HEK293T (cell line): Measurements from ENCODE around the gene DUOX1.
"Not testable (repeated sequence)": the region's sequence is repeated elsewhere in the genome, so short reads cannot be mapped to it uniquely, and the experiment has no call there.

ENCODE experiments used
- CTCF ChIA-PET: fragments of 350-600 bp; formaldehyde crosslinking; extraction: SDS; loops from one replicate; lab custom pipeline; 2021; ENCODE audit warnings: antibody characterized with exemption, inconsistent platforms; lab: Yijun Ruan, JAX
- POLR2A ChIA-PET: fragments of 350-600 bp; formaldehyde crosslinking; extraction: SDS; loops from one replicate; lab custom pipeline; 2020; ENCODE audit warnings: antibody characterized with exemption, inconsistent platforms; lab: Yijun Ruan, JAX
- DNase-seq: peaks from one replicate; pipeline ENCODE4 v3.0.0; 2012; ENCODE audit warnings: mixed read lengths; ENCODE audit errors: extremely low spot score
- ARNT ChIP-seq: fragments of 450-650 bp; IDR thresholded peaks from 2 replicates; pipeline ENCODE4 v1.6.1; 2017; ENCODE audit warnings: mild to moderate bottlenecking
- BHLHE40 ChIP-seq: fragments of 450-650 bp; IDR thresholded peaks from 2 replicates; pipeline ENCODE4 v1.6.1; 2016; ENCODE audit warnings: mild to moderate bottlenecking, moderate library complexity, borderline replicate concordance
- CTBP1 ChIP-seq: fragments of 450-650 bp; IDR thresholded peaks from 2 replicates; pipeline ENCODE4 v1.6.1; 2016; ENCODE audit warnings: borderline replicate concordance
- ELF4 ChIP-seq: fragments of 450-650 bp; IDR thresholded peaks from 2 replicates; pipeline ENCODE4 v1.6.1; 2017; ENCODE audit warnings: antibody characterized with exemption
- FOXA1 ChIP-seq: fragments of 450-650 bp; IDR thresholded peaks from 2 replicates; pipeline ENCODE4 v1.6.1; 2016; ENCODE audit warnings: mild to moderate bottlenecking
- FOXK2 ChIP-seq: fragments of 450-650 bp; IDR thresholded peaks from 2 replicates; pipeline ENCODE4 v1.6.1; 2016; ENCODE audit warnings: mild to moderate bottlenecking
- FOXM1 ChIP-seq: fragments of 450-650 bp; IDR thresholded peaks from 2 replicates; pipeline ENCODE4 v1.6.1; 2017; ENCODE audit warnings: mild to moderate bottlenecking, borderline replicate concordance
- HDGF ChIP-seq: fragments of 450-650 bp; IDR thresholded peaks from 2 replicates; pipeline ENCODE4 v1.6.1; 2017; ENCODE audit warnings: antibody characterized with exemption, borderline replicate concordance
- L3MBTL2 ChIP-seq: fragments of 450-650 bp; conservative IDR thresholded peaks from 2 replicates; pipeline ENCODE4 v1.6.1; 2016; ENCODE audit warnings: mild to moderate bottlenecking
- LEF1 ChIP-seq: fragments of 450-650 bp; IDR thresholded peaks from 2 replicates; pipeline ENCODE4 v1.6.1; 2017; ENCODE audit warnings: mild to moderate bottlenecking, borderline replicate concordance
- NFRKB ChIP-seq: fragments of 450-650 bp; IDR thresholded peaks from 2 replicates; pipeline ENCODE4 v1.6.1; 2016; ENCODE audit warnings: mild to moderate bottlenecking, moderate library complexity
- SP1 ChIP-seq: fragments of 450-650 bp; IDR thresholded peaks from 2 replicates; pipeline ENCODE4 v1.6.1; 2017
- SUZ12 ChIP-seq: fragments of 450-650 bp; IDR thresholded peaks from 2 replicates; pipeline ENCODE4 v1.6.1; 2016; ENCODE audit warnings: mild to moderate bottlenecking
- TARDBP ChIP-seq: fragments of 450-650 bp; IDR thresholded peaks from 2 replicates; pipeline ENCODE4 v1.6.1; 2016
- ZNF384 ChIP-seq: fragments of 450-650 bp; IDR thresholded peaks from 2 replicates; pipeline ENCODE4 v1.6.1; 2016
- TF ChIP-seq, protein P1 (sequence below): fragments of 450-650 bp; IDR thresholded peaks from 2 replicates; pipeline ENCODE4 v1.6.1; 2016

The DUOX1 gene

DNA sequence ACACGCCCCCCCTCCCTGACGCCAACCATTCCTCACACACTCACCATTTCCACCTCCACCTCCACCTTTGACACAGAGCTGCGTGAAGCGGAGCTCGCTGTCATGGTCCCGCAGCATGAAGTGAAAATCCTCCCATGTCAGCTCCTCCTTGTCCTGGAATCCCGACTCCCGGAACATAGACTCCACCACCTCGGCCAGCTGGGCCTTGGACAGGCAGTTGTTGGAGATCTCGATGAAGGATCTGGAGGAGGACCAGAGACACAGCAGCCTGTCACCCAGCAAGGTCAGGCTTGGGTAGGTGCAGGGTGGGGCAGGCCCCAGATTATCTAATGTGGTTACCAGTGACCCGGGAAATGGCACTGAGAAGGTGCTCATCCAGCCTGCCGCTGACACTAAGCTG lies 28.0 kb upstream of the DUOX1 start:
- ChIA-PET CTCF (interaction anchor here (0.6 to 1.9 kb wide), 3 partner anchors 16 to 66 kb away, joined by 3 to 8 read pairs (median 3); no protein-coding TSS in a partner anchor), POLR2A (no interaction called here)
- TF ChIP-seq NFRKB = no peak
- TF ChIP-seq, protein P1, sequence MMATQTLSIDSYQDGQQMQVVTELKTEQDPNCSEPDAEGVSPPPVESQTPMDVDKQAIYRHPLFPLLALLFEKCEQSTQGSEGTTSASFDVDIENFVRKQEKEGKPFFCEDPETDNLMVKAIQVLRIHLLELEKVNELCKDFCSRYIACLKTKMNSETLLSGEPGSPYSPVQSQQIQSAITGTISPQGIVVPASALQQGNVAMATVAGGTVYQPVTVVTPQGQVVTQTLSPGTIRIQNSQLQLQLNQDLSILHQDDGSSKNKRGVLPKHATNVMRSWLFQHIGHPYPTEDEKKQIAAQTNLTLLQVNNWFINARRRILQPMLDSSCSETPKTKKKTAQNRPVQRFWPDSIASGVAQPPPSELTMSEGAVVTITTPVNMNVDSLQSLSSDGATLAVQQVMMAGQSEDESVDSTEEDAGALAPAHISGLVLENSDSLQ = no peak
- TF ChIP-seq LEF1 = no peak
- no peak for TF ChIP-seq SUZ12
- no peak for TF ChIP-seq FOXM1
- no peak for TF ChIP-seq FOXK2
- TF ChIP-seq ARNT = no peak
- no peak for TF ChIP-seq SP1
- no peak for TF ChIP-seq HDGF
- no peak for TF ChIP-seq L3MBTL2
- no peak for TF ChIP-seq TARDBP
- TF ChIP-seq CTBP1 = no peak
- no peak for TF ChIP-seq FOXA1
- TF ChIP-seq BHLHE40 = no peak
- no peak for TF ChIP-seq ELF4
- TF ChIP-seq ZNF384 = no peak

DNA sequence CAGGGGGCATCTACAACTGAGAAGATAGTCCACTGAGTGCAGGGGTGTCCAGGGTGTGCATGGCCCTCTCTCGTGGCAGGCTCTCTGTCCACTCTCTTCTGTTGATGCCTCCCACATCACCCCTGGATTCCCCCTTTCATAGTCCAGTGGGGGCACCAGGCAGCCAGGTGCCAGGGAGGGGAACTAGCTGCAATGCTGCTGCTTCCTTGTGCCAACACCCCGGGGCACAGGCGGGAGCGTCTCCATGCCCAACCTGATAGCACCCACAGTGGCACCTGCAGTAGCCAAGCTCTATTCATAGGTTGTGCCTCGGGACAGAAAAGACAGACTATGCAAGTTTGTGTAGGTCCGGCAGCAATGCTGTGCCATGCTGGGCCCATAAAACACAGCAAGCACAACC lies 27.6 kb upstream of the DUOX1 start:
- CTCF ChIA-PET = interaction anchor here (0.6 to 1.9 kb wide), 3 partner anchors 16 to 65 kb away, joined by 3 to 8 read pairs (median 3); no protein-coding TSS in a partner anchor
- TF ChIP-seq SP1 = no peak
- TF ChIP-seq FOXA1 = no peak
- no peak for TF ChIP-seq LEF1
- POLR2A ChIA-PET = no interaction called here
- DNase-seq = no peak

More for the DNA sequence above, 28.0 kb upstream of the DUOX1 start:
- DNase-seq = no peak

DNA sequence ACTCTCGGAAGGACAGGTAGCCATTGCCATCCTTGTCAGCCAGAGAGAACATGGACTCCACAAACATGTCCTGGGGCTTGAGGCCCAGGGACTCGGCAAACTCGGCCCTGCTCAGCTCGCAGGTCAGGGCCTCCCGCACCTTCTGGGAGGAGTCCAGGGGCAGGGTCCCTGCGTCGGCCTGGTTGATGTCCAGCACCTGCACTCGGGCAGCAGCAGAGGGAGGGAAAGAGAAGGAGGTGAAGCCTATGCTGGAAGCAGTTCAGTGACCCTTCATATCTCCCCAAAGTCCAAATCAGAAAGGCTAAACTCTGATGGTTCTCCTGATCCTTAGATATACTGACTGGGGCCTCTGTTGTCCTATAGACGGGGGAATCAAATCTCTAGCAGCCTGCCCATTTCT lies 25.6 kb upstream of the DUOX1 start:
- CTCF ChIA-PET, POLR2A ChIA-PET, DNase-seq: not testable (repeated sequence)

DNA sequence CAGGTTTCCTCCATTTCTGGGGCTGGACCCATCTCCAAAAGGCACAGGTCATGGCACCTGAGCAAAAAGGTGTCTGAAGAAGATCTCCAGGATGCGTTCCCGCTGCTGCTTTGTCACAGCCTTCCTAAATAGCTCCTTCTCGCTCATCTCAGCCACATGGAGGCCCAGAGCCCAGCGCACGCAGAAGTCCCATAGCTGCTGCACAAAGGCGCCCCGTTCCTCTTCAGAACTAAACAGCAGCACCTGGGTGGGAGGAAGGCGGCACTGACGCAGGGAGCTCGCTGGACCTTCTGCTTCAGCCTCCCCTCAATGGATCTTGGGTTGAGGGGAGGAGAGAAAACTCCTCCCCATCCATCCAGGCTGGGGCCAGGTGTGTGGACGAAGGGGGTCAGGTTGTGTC lies 24.2 kb upstream of the DUOX1 start:
- ChIA-PET CTCF (interaction anchor here (2.2 kb wide), 1 partner anchor 12 kb away, joined by 12 read pairs; no protein-coding TSS in a partner anchor), POLR2A (no interaction called here)
- TF ChIP-seq FOXK2 (no peak), SUZ12 (no peak), ELF4 (no peak), FOXA1 (no peak), FOXM1 (no peak), SP1 (no peak), LEF1 (no peak), ARNT (no peak)
- DNase-seq = no peak

DNA sequence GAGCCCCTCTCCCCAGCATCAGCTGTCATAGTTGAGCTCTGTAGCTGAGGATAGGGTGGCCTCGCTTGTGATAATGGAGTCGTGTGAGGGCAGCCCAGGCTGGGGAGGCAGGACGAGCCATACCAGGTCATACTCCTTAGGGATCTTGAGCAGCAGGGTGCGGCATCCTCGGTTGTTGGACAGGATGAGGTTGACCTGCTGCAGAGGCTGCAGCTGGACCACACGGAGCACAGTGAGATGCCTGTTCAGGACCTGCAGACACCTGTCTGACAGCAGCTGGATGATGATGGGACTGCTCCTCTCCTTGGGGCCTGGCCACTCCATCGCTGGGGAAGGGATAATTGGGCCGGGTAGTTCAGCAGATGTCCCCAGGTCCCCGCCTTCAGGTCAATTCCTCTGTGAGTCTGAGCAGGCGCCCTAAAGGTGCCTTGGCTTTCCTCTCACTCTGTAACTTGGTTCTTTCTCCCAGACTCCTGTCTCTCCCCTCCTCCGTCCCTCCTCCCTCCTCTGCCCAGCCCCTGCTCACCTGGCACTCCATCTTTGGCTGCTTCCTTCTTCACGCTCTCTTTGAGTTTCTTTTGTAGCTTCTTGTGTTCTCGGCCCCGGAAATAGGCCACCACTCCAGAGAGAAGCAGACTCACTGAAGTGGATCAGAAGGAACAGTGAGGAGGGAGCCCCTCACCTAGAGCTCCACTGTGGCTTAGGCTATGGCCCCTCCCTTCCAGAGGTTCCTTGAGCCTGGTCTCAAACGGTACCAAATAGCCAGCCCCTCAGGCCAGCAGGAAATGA lies 23.6 kb upstream of the DUOX1 start:
- TF ChIP-seq LEF1 = no peak
- TF ChIP-seq NFRKB = no peak
- no peak for TF ChIP-seq ZNF384
- TF ChIP-seq ARNT = no peak
- TF ChIP-seq FOXM1 = no peak
- no peak for TF ChIP-seq CTBP1
- TF ChIP-seq SUZ12 = no peak
- no peak for TF ChIP-seq FOXK2
- TF ChIP-seq, protein P1 = no peak
- TF ChIP-seq ELF4 = no peak
- no peak for TF ChIP-seq SP1
- TF ChIP-seq TARDBP = no peak
- no peak for TF ChIP-seq HDGF
- TF ChIP-seq FOXA1 = no peak
- ChIA-PET POLR2A (no interaction called here), CTCF (interaction anchor here (2.2 kb wide), 1 partner anchor 12 kb away, joined by 12 read pairs; no protein-coding TSS in a partner anchor)

DNA sequence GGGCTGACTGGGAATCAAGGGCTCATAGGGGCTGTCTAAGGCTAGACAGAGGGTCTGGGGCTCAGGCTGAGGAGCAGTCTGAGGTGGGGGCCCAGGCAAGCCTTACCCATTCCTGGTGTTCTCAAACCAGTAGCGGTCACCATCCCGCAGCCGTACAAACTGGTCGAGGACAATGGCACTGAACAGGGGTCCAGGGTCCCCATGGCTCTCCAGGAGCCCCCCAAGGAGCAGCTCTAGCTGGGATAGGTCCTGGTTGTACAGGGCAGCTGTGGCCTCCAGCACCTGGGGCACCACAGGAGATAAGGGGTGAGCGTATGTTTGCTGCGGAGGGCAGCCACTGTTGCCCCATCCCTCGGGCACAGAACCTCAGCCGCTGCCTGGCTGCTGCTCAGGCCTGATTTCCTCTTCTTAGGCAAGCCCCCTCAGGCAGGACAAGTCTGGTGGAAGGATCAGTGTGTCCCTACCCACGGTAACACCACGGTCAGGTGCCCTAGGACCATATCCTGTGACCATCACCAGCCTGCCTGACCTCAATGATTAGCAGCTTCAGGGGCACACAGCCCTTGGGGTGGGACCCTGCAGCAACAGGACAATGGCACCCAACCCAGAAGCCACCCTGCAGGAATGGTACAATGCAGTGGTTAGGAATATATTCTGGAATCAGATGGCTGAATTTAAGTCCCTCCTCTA lies 21.7 kb upstream of the DUOX1 start:
- TF ChIP-seq TARDBP (no peak), FOXK2 (no peak), LEF1 (no peak), ZNF384 (no peak), SP1 (no peak)
- TF ChIP-seq, protein P1 = no peak
- no peak for DNase-seq
- ChIA-PET POLR2A (no interaction called here), CTCF (interaction anchor here (0.5 kb wide), 1 partner anchor 386 kb away, joined by 3 read pairs; no protein-coding TSS in a partner anchor)

More for the DNA sequence above, 23.6 kb upstream of the DUOX1 start:
- DNase-seq = no peak
